ENCODE results near the gene YIF1B.

- no peak for TF ChIP-seq CTCF (IDR thresholded peaks at IDR 0.05; ENCODE audit: borderline replicate concordance, extremely low read depth, low read length, poor library complexity, severe bottlenecking)
- TF ChIP-seq EZH2 (IDR thresholded peaks at IDR 0.05; ENCODE audit: borderline replicate concordance, low read depth, low read length, severe bottlenecking), result no peak
Observed at GRCh38 chr19:38264486-38265212, 51.1 kb downstream of the YIF1B start, which contains the start of gene SPINT2.

Measured in DND-41 (cell line).